Measurements from ENCODE around the gene OPTC.

OPTC gene

DNA sequence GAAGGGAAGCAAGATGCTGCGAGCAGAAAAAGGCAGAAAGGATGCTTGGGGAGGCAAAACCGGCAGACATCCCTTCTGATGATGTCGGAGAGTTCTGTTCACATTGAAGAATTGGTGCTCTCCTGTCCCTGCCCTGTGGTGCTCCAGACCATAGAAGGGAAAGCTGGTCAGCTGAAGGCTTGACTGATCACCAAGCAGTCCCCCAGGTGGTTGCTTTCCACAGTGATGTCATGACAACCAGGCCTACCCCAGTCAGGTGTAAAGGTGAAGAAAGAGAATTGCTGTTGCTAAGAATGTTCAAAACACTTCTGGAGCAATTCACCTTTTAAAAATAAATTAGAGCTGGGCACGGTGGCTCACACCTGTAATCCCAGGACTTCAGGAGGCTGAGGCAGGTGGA, 59.5 kb downstream of the OPTC start:
- FAIRE-seq = no peak
- DNase-seq (ENCODE audit: insufficient read length, low spot score) = no peak
- no peak for TF ChIP-seq POLR2A (IDR thresholded peaks at IDR 0.05; ENCODE audit: low read depth, low read length)

DNA sequence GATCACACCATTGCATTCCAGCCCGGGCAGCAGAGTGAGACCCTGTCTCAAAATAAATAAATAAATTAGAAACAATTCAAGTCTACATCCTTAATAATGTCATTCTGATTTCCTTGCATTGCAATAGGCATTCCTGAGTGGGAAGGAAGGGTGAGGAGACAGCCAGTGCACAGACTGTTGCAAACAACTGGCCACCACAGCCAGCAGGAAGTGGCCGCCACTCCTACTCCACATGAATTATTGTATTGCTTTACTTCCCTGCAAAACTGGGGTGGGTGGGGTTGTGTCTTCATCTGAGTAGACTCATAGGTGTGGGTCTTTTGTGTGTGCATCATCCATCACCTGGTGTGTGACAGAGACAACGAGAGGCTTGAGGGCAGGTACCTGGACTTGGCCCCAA, 60.1 kb downstream of the OPTC start:
- FAIRE-seq (no peak), DNase-seq (ENCODE audit: insufficient read length, low spot score) (no peak)
- TF ChIP-seq POLR2A (IDR thresholded peaks at IDR 0.05; ENCODE audit: low read depth, low read length) = no peak

DNA sequence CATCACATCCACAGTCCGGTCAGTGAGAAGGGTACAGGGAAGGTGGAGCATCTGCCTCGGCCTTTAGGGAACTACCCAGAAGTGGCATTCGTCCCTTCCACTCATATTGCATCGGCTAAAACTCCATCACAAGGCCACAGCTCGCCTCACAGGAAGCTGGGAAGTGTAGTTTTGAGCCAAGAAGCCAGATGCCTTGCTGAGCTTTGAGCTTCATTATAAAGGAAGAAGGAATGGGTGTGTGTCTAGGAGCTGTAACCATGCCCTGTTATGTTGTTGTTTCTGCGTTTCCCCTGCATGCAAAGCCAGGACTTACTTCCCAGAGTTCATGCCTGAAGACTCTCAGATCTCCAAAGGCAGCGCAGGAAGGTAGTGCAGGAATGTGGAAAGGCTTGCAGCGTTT, 61.1 kb downstream of the OPTC start:
- no peak for DNase-seq (ENCODE audit: insufficient read length, low spot score)
- TF ChIP-seq POLR2A (IDR thresholded peaks at IDR 0.05; ENCODE audit: low read depth, low read length) = no peak
- no peak for FAIRE-seq

DNA sequence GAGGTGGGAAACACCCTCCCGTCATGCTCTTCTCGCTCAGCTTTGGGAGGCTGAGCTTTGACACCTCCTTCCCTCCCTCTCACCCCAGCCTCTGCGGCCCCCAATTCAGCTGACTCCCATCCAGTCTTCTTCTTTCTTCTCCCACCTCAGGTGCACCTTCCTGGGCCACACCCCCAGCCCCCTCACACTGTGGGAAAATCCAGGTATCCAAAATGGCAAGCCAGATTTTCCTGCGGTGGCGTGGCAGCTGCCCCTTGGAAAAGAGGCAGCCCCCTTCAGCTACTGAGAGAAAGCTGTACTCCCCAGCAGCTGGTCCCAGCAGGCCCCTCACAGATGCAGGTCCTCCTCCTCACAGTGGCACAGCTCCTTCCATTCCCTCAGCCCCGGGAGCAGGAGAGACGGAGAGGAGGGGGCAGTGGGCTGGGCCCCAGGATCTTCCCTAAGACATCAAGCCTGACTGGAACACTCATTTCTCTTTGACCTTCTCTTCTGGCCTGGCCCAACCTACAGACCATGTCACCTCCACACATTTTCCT, 61.6 kb downstream of the OPTC start:
- DNase-seq (ENCODE audit: insufficient read length, low spot score) (no peak), FAIRE-seq (no peak)
- no peak for TF ChIP-seq POLR2A (IDR thresholded peaks at IDR 0.05; ENCODE audit: low read depth, low read length)

DNA sequence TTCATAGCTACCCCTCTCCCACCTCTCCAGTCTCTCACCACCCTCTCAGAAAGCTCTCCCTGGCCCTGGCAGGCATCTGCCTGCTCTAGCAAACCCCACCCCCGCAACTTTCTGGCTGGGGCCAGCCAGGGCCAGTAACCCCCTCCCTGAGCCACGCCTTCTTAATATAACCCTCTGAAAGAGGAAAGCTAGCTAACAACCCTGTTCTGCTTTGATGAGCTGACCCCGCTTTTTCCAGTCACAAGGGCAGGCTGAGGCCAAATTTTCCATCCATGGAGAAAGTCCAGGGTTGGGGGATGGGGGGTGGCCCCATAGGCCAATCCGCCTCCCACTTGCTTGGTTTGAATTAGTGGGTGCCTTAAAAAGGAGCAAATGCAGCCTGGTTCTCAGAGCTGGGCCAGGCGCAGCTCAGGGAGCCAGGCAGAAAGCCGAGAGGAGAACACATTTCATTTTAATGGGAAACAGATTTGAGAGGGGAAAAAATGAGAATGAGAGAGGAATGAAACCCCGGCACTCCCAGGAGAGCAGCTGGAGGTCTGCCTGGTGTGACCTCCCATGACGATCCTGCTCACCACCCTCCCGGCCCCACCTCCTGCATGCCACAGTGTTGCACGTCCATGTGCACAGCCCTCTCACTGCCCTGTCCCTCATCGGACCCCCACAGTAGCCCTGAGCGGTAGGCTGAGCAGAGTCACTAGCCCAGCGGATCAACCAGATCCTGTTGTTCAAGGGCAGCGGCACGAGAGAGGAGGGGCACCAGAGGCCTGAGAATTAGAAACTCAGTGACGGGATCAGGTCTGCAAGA, 62.3 kb downstream of the OPTC start:
- FAIRE-seq = no peak
- DNase-seq (ENCODE audit: insufficient read length, low spot score) = no peak
- no peak for TF ChIP-seq POLR2A (IDR thresholded peaks at IDR 0.05; ENCODE audit: low read depth, low read length)

DNA sequence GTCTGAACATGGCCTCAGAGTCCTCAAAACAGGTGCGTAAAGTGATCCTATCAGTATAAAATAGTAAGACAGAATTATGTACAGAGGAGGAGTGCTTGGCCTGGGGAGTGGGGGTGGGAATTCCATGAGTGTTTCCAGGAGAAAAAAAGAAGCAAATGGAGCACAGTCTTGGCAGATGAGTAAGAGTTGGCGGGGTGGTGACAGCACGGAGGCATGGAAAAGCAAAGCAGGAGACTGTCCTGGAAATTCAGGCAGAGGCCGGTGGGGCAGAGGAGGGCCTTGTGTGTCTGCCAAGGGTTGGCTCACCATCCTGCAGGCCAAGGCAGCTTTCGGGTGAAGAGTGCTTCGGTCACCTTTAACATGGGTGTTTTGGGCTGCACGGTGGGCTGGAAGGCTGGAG, 63.4 kb downstream of the OPTC start:
- DNase-seq (ENCODE audit: insufficient read length, low spot score) = peak; percentile 59
- FAIRE-seq = no peak
- TF ChIP-seq POLR2A (IDR thresholded peaks at IDR 0.05; ENCODE audit: low read depth, low read length) = peak; percentile 34

DNA sequence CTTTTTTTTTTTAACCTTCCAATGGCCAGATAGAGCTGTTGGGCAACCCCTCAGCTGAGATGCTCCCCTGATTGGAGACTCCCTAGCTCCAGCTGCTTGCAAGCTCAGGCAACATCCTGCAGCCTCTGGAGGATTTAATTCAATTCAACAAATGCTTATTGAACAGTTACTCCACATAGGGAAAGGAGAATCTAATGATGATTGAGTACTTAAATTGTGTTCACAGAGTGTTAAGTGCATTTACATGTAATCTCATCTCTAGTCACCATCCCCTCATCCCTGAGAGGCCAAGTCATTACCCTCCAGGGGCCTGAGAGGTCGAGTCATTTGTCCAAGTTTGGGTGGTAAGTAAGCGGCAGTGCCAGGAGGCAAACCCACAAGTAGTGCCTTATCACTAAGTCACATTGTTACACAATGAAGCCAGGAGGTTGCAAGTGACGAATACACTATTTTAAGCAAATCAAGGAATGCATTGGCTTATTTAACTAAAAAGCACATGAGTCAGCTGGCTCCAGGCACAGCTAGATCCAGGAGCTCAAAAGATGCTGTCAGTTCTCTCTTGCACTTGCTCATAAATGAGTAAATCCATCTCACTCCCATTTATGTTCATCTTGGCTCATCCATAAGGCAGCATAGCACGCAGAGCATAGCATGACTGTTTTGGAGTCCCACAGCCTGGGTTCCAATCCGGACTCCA, 64.3 kb downstream of the OPTC start:
- no peak for TF ChIP-seq POLR2A (IDR thresholded peaks at IDR 0.05; ENCODE audit: low read depth, low read length)
- peak; percentile 67 for DNase-seq (ENCODE audit: insufficient read length, low spot score)
- peak; percentile 45 for FAIRE-seq

Data from H54 (cell line).